Measurements from ENCODE around the gene KIF26B. TPM values are rescaled to one million over a fixed set of nuclear protein-coding genes. Genes with fewer than 3 reads are reported as not detected.

KIF26B gene
- polyA plus RNA-seq, 1 donor from 2014 or later = 6.3 TPM

DNA sequence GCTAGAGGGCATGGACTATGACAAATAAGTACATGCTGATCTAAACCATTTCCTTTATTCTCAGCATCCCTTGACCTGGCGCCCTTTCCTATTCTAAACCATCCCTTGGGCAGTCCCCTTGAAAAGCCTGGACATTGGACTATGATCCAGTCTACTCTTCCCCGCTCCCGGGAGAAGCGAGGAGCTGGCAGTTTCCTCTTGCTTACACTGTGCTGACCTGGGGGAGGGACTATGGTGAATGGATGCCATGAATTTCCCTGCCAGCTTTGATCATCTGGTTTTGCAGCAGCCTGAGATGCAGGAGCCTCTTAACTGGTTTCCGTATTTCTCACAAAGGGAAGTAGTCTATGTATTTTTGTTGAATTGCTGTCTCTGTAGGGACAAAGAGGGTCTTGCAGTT, 121.7 kb downstream of the KIF26B start:
- Histone ChIP-seq H3K79me2 (replicated peaks; ENCODE audit: insufficient read depth, low read length) (no peaks in the 10 kb centered on the region), H3K9me2 (ENCODE audit: insufficient read depth, low read length) (no peaks in the 10 kb centered on the region)

DNA sequence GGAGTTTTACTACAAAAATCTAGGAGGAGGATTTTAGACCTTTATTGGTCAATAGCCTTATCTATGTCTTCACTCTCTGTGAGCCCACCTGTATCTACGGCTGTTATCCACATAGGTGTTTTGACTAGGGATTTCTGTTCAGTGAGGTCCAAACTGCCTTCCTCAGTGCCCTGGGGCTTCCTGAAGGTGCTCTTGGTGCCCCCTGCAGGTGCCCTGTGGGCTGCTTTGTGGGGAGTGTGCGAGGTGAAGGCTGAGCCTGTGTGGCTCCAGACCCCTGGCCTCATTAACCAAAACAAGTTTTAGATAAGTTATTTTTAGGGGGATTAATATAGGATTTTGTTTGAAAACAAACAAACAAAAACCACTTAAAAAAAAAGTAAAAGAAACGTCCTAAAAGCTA, 122.5 kb downstream of the KIF26B start:
- no peak for TF ChIP-seq TAF1 (IDR thresholded peaks at IDR 0.05; ENCODE audit: low read depth)
- H3K9me3 ChIP-seq (ENCODE audit: low read length) = no peaks in the 10 kb centered on the region
- H3K9ac ChIP-seq (ENCODE audit: low read length) = no peak overlapping the region
- H3F3A ChIP-seq (ENCODE audit: insufficient read depth, low read length, poor library complexity, severe bottlenecking) = no peaks in the 10 kb centered on the region
- no peaks in the 10 kb centered on the region for H4K20me1 ChIP-seq (ENCODE audit: insufficient read depth)
- no peak overlapping the region for H3K27ac ChIP-seq (ENCODE audit: low read length)
- H2AFZ ChIP-seq (ENCODE audit: low read depth, low read length) = no peak overlapping the region
- no peak overlapping the region for H3K4me2 ChIP-seq (ENCODE audit: low read length)
- no peaks in the 10 kb centered on the region for H3K79me2 ChIP-seq (replicated peaks; ENCODE audit: insufficient read depth, low read length)
- H3K4me3 ChIP-seq (ENCODE audit: low read length) = no peak overlapping the region
- H3K27me3 ChIP-seq (ENCODE audit: insufficient read depth, low read depth, low read length) = no peaks in the 10 kb centered on the region
- no peaks in the 10 kb centered on the region for H3K36me3 ChIP-seq (ENCODE audit: insufficient read depth, low read length)
- H3K9me2 ChIP-seq (ENCODE audit: insufficient read depth, low read length) = no peaks in the 10 kb centered on the region

More for the DNA sequence above, 121.7 kb downstream of the KIF26B start:
- H3F3A ChIP-seq (ENCODE audit: insufficient read depth, low read length, poor library complexity, severe bottlenecking) = no peaks in the 10 kb centered on the region
- H3K36me3 ChIP-seq (ENCODE audit: insufficient read depth, low read length) = no peaks in the 10 kb centered on the region
- no peak overlapping the region for H3K4me2 ChIP-seq (ENCODE audit: low read length)
- H4K20me1 ChIP-seq (ENCODE audit: insufficient read depth) = no peaks in the 10 kb centered on the region
- H2AFZ ChIP-seq (ENCODE audit: low read depth, low read length) = no peak overlapping the region
- no peak overlapping the region for H3K9ac ChIP-seq (ENCODE audit: low read length)
- no peak overlapping the region for H3K4me3 ChIP-seq (ENCODE audit: low read length)
- TF ChIP-seq RAD21 (conservative IDR thresholded peaks at IDR 0.05) (no peak), EP300 (conservative IDR thresholded peaks at IDR 0.05; ENCODE audit: poor library complexity, severe bottlenecking) (no peak), SMC3 (conservative IDR thresholded peaks at IDR 0.05; ENCODE audit: poor library complexity) (no peak), POLR2AphosphoS5 (IDR thresholded peaks at IDR 0.05) (no peak), EZH2 (IDR thresholded peaks at IDR 0.05; ENCODE audit: borderline replicate concordance, insufficient read depth, low read length, poor library complexity, severe bottlenecking) (no peak), MXI1 (conservative IDR thresholded peaks at IDR 0.05; ENCODE audit: poor library complexity, severe bottlenecking) (no peak), TAF1 (IDR thresholded peaks at IDR 0.05; ENCODE audit: low read depth) (no peak), REST (IDR thresholded peaks at IDR 0.05; ENCODE audit: borderline replicate concordance) (no peak)
- TF ChIP-seq, protein P1, sequence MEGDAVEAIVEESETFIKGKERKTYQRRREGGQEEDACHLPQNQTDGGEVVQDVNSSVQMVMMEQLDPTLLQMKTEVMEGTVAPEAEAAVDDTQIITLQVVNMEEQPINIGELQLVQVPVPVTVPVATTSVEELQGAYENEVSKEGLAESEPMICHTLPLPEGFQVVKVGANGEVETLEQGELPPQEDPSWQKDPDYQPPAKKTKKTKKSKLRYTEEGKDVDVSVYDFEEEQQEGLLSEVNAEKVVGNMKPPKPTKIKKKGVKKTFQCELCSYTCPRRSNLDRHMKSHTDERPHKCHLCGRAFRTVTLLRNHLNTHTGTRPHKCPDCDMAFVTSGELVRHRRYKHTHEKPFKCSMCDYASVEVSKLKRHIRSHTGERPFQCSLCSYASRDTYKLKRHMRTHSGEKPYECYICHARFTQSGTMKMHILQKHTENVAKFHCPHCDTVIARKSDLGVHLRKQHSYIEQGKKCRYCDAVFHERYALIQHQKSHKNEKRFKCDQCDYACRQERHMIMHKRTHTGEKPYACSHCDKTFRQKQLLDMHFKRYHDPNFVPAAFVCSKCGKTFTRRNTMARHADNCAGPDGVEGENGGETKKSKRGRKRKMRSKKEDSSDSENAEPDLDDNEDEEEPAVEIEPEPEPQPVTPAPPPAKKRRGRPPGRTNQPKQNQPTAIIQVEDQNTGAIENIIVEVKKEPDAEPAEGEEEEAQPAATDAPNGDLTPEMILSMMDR (IDR thresholded peaks at IDR 0.05; ENCODE audit: poor library complexity, severe bottlenecking) = no peak
- H3K27me3 ChIP-seq (ENCODE audit: insufficient read depth, low read depth, low read length) = no peaks in the 10 kb centered on the region
- H3K27ac ChIP-seq (ENCODE audit: low read length) = no peak overlapping the region
- H3K9me3 ChIP-seq (ENCODE audit: low read length) = no peaks in the 10 kb centered on the region

GRCh38 chr1:245278846-245279245, 124.1 kb downstream of the KIF26B start:
- Histone ChIP-seq H3K9me2 (ENCODE audit: insufficient read depth, low read length) (no peaks in the 10 kb centered on the region), H3K79me2 (replicated peaks; ENCODE audit: insufficient read depth, low read length) (no peaks in the 10 kb centered on the region), H3K9ac (ENCODE audit: low read length) (no peak overlapping the region), H3K9me3 (ENCODE audit: low read length) (peaks cover 6% of the 10 kb centered on the region), H3F3A (ENCODE audit: insufficient read depth, low read length, poor library complexity, severe bottlenecking) (no peaks in the 10 kb centered on the region), H3K4me3 (ENCODE audit: low read length) (no peak overlapping the region), H3K27me3 (ENCODE audit: insufficient read depth, low read depth, low read length) (no peaks in the 10 kb centered on the region), H3K4me2 (ENCODE audit: low read length) (no peak overlapping the region), H2AFZ (ENCODE audit: low read depth, low read length) (no peak overlapping the region), H3K27ac (ENCODE audit: low read length) (no peak overlapping the region), H4K20me1 (ENCODE audit: insufficient read depth) (no peaks in the 10 kb centered on the region), H3K36me3 (ENCODE audit: insufficient read depth, low read length) (no peaks in the 10 kb centered on the region)
- TF ChIP-seq EP300 (conservative IDR thresholded peaks at IDR 0.05; ENCODE audit: poor library complexity, severe bottlenecking) (no peak), RAD21 (conservative IDR thresholded peaks at IDR 0.05) (no peak), MXI1 (conservative IDR thresholded peaks at IDR 0.05; ENCODE audit: poor library complexity, severe bottlenecking) (no peak), POLR2AphosphoS5 (IDR thresholded peaks at IDR 0.05) (no peak), EZH2 (IDR thresholded peaks at IDR 0.05; ENCODE audit: borderline replicate concordance, insufficient read depth, low read length, poor library complexity, severe bottlenecking) (no peak), SMC3 (conservative IDR thresholded peaks at IDR 0.05; ENCODE audit: poor library complexity) (no peak), REST (IDR thresholded peaks at IDR 0.05; ENCODE audit: borderline replicate concordance) (no peak), TAF1 (IDR thresholded peaks at IDR 0.05; ENCODE audit: low read depth) (no peak)
- TF ChIP-seq, protein P1 (IDR thresholded peaks at IDR 0.05; ENCODE audit: poor library complexity, severe bottlenecking) = no peak

Data from neural cell (in vitro differentiated cells).